HG03039 (cell line): ENCODE results near the gene EXOC6B.

Source experiments
- ATAC-seq: cut with Tn5 transposase; IDR thresholded peaks from one replicate; pipeline ENCODE4 v1.9.1; 2021; ENCODE audit warnings: mild to moderate bottlenecking, moderate library complexity; ENCODE audit not compliant: unreplicated experiment

Gene EXOC6B

DNA sequence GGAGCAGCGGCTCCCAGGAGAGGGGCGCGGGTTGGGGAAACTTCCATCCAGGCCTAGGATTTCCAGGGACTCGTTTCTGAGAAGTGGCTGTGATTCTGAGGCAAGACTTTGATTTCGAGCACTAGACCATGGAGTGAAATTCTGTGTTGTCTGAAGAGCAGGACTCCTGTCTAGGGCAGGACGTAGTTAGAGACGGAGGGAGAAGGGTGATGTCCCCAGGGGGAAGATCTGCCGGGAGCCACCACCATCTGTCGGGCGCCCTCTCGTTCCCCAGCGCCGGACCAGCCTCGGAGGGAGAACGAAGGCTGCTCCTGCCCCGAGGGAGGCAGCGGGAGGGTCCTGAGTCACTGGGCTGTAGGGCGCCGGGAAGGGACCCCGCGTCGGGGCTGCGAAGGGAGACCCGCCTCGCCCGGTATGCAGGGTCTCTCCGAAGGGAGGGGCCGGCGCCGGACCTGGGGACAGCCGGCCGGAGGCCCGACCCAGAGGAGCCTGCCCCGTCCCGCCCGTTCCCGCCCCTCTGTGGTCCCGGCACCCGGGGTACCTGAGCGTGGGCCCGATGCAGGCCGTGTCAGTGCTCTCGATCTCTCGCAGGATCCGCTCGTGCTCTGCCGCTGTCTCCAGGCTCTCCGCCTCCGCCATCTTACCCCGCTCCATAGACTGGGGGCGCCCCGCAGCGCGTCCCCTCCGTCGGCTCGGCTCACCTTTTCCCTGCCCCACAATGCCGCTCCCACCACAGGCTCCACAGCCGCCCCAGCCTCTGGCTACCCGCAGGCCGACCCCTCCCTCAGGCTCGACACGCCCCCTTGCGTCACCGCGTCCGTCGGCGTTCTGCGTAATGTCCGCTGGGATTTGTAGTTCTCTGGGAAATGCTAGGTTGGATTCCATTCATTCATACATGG lies at the start of gene EXOC6B:
TSS of gene EXOC6B (minus strand) at position 777 of the 899 bp plus-strand sequence.
- ATAC-seq = peak; percentile 96

DNA sequence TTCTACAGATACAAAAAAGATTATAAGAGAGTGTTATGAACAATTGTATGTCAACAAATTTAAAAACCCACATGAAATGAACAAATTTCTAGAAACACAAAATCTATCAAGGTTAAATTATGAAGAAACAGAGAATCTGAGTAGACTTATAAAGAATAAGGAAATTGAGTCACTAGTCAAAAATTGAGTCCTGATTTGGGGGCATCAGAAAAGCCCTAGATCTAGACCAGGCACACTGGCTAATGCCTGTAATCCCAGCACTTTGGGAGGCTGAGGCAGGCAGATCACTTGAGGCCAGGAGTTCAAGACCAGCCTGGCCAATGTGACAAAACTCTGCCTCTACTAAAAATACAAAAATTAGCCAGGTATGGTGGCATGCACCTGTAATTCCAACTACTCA lies 46.0 kb upstream of the EXOC6B start:
- ATAC-seq = no peak

DNA sequence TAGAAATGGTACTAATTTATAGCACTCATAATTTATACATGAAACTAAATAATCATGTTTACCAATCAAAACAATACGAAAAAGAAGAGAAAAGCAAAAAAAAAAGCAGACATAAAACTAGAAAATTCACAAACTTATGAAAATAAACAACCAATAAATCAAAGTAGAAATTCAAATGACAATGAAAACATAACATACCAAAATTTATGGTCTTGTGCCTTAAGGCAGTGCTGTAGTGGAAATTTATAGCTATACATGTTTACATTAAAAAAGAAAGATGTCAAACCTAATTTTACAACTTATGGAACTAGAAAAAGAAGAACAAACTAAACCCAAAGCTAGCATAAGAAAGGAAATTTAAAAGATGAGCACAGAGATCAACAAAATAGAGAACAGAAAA lies 45.2 kb upstream of the EXOC6B start:
- ATAC-seq = no peak

DNA sequence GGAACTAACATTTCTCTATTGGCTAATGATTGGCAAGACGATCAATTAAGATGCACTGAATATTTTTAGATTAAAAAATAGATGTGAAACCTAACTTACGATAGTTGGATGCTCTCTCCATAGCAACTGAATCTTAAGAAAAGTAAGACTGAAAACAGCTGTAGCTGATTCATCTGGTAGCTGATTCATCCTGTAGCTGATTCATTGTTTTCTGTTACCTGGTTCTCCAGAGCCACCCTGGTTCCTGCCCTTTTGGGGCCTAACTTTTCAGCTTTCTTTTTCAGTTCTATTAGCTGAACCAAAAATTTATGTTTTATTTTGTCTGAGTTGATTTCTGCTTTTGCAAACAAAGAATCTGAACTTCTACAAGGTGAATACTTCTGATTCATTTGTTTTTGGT lies 38.7 kb upstream of the EXOC6B start:
- peak; percentile 59 for ATAC-seq

DNA sequence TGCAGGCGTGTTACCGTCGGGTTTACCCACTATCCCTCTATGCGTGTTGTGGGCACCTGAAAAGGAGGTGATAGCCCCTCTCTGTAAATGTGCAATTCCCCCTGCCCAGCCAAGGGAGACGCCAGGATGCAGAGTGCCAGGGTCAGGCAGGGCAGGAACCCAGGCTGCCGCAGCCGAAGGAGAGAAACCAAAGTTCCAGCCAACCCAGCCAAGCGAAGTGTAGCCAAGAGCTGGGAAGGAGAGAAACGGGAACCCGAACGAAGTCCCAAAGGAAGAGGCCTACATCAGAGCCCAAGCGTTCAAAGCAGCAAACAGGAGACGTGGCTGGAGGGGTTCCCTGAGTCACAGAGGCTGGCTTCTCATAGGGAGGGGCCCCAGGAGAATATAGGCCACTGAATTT lies 37.2 kb upstream of the EXOC6B start:
- no peak for ATAC-seq

DNA sequence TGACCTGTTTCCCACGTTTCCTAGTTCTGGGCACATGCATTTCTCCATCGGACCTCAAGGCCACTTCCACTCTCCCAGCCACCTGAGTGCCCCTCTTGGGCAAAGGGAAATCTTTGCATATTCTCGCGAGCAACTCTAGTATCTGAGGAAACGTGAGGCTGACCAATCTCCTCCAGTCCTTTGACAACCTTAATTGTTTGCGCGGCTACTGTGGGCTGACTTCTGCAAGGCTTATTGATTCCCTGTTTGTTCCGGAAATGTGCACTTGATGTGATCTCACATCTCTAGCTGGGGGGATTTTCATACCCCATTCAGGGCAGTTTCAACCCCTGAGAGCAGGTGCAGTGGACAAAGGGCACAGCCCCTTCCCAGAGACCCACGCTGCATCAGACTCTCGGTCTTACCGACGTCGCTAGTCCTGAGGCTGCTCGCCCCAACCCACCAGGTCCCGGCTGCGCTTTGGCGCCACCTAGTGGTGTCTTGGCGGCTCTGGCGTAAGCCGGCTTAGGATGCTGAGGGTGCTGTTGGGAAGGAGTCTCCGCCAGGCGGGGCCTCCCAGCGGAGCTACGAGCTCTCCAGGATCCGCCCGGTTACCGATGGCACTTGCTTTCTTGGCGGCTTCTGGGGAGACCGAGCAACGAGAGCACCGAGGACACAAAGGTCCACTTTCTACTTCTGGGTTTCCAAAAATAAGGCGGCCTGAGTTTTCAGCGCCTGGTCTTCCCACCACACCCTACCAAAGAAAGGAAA lies 36.6 kb upstream of the EXOC6B start:
- peak; percentile 93 for ATAC-seq

DNA sequence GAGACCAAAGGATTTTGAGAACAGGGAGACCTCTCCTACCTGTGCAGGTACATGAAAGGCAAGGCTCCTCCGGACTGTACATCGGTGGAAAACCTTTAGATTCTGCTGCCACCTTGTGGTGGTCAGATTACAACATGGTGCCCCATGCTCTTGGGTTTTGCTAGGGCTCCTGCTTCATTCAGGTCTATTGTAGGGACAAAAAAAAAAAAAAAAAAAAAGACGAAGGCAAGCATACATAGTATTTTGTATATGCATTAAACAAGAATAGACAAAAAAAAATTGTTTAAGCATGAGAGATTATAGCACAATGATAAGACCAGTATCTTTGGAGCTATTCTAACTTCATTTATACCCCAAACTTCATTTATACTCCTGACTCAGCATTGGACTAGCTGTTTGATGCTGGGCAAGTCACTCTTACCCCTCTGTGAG lies 34.0 kb upstream of the EXOC6B start:
- peak; percentile 50 for ATAC-seq

DNA sequence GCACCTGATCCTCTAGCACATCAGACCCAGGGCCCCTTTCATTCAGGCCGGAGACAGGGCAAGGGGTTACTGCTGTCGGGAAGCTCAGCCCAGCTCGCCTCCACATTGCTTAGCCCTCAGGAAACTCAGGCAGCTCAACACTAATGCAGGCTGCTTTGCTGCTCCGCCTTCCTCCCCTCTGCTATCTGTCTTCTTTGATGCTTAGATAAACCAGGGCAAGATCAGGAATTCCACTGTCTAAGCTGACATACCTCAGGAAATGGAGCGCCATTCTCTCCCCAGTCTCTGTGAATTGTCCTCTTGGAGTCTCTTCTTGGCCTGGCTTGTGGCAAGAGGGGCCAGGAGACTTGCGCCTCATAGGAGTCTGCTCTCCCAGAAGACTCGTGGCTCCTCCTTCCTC lies 25.5 kb upstream of the EXOC6B start:
- no peak for ATAC-seq

DNA sequence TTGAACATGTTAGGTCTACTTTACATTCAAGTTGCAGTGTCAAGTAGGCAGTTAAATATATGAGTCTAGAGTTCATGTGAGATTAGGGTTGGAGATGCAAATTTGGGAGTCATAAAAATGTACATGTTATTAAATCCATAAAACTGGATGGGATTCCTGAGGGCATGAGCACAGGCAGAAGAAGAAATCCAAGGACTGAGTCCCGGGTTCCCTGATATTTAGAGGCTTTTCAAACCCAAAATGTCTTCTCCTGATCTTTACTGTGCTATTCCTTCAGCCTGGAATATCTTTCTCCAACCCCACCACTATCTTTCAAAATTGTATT lies 23.3 kb upstream of the EXOC6B start:
- ATAC-seq = no peak

DNA sequence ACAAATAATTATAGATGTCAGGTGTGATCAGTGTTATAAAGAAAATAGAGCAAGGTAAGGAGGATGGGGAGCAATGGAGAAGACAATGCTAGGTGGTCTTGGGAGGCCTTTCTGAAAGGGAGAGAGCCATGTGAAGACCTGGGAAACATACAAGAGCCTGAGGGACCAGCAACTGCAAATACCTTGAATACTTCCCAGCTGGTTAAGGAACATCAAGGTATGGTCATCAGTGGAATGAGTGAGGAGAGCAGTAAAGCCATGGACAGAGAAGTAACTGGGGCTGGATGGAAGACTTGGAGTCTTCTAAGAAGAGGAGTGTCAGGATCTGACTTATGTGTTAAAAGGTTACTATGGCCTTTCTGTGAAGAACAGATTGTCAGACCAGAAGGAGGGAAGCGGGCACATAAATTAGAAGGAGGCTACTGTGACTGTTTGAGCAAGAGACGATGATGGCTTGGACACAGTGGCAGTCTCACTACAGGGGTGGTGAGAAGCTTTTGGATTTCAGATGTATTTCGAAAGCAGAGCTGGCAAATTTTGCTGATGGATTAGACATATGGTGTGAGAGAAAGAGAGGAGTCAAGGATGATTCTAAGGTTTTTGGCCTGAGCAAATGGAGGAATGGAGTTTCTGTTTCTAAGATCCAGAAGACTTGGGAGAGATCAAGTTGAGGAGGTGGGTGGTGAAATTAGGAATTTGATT lies 22.8 kb upstream of the EXOC6B start:
- ATAC-seq = no peak

DNA sequence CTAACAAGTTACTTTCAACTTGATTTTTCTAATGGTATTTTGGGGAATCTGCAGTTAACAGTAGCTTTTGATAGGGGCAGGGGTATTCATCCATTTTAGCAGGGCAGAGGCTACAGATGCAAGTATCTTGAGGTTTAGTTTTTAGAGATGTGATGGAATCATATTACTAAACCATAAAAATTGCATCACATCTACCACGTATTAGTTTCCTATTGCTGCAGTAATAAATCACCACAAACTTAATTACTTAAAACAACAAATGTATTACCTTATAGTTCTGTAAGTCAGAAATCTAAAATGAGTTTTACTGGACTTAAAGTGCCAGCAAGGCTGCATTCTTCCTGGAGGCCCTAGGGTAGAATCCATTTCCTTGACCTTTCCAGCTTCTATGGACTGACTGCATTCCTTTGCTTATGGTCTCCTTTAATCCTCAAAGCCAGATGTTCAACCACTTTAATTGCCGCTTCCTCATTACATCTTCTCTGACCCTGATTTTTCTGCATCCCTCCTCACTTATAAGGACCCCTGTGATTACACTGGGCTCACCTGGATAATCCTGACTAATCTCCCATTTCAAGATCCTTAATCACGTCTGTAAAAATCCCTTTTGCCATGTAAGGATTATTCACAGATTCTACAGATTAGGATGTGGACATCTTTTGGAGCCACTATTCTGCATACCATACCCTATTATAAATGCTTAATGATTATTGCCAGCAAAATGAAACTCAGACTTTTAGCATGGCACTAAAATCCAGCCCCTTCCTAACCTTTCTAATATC lies 21.9 kb upstream of the EXOC6B start:
- ATAC-seq = no peak

DNA sequence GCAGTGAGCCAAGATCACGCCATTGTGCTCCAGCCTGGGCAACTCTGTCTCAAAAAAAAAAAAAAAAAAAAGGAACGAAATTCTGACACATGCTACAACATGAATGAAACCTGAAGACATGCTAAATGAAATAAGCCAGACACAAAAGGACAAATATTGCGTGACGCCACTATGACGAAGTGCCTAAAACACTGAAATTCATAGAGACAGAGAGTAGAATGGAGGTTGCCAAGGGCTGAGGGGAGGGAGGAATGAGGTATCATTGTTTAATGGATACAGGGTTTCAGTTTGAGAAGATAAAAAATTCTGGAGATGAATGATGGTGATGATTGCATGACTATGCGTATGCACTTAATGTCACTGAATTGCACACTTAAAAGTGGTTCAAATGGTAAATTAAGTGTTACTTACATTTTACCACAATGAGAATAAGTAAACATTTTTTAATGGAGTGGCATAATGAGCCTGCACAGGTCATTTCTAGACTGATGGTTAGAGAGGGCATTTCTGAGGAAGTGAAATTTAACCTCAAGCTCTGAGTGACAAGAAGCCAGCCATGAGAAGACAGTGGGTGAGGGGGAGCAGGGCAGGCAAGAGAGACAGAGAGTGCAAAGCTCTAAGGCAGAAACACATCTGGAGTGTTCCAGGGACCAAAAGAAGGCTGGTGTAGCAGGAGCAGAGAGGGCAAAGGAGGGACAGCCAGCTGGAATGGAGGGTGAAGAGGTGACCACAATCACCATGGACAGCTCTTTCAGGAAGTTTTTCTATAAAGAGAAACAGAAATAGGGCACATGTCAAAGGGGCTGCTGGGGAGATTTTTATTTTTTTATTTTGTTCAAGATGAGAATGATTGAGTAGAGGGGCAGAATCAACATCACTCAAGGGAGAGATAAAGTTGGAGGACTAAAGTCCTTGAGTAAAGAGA lies 20.6 kb upstream of the EXOC6B start:
- ATAC-seq = peak; percentile 81

DNA sequence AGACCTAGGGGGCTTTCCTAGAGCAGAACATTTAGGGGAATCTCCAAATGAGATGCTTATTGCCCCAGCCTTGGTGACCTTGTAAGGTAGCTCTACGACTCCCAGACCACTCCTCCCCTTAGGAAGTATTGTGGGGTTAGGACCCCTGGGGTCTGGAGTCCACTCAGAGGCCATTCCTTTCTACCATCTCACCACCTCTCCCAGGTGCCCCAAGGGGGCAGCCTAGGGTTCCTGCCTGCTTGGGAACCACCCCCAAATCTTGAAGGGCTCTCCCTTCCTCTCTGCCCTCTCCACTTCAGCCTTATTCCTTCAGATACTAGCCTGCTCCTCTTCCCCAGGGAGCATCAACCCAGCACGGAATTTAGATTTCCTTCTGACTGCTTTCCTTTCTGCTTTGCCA lies 17.5 kb upstream of the EXOC6B start:
- no peak for ATAC-seq

DNA sequence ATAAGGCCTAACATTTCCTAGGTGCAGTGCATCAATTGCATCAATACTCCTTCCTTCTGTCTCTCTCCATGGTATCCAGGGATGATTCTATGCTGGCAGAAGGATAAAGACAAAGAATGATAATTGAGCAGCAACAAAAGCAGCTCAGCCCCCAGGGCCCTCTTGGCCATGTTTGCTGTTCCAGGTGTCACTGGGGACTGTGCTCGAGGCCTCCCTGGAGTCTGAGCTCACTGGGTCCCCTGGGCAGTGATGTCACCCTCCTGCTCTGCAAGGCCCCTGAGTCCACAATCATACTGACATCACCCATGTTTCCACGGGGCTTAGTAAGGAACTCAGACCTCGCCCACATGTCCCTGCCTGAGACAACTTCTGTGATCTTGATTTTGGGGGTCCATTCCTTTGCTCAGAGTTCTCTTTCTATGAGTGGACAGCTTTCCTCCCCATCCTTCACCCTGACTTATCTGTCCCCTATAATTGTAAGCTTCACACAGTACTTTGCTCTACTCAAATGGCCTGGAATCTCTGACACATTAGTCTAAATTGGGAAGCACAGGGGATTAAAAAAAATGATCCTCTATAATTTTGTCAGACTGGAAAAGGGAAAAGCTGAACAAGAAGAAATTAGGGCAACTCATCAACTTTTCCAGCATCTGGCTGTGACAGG lies 15.8 kb upstream of the EXOC6B start:
- ATAC-seq = no peak

DNA sequence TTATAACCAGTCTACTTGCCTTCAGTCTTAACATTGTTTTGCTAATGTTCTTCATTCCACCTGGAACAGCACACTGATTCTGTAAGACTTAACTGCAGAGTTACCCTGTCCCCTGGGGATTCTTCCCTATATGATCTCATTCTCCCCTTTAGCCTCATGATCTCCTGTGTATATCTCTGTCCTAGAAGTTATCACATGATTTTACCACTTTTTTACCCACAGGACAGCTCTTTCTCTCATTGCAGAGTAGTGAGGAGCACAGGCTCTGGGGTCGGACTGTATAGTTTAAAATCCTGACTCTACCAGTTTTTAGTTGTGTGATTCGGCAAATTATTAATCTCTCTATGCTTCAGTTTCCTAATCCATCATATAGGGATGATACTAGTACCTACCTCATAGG lies 14.2 kb upstream of the EXOC6B start:
- ATAC-seq = no peak

DNA sequence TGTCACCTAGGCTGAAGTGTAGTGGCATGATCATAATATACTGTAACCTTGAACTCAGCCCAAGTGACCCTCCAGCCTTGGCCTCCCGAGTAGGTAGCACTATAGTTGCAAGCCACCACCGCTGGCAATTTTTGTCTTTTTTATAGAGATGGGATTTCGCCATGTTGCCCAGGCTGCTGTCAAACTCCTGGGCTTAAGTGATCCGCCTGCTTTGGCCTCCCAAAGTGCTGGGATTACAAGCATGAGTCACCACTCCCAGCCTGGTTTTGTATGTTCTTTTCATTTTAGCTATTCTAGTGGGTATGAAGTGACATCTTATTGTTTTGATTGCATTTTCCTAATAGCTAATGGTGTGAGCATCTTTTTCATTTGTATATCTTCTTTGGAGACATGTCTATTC lies 11.3 kb upstream of the EXOC6B start:
- no peak for ATAC-seq

DNA sequence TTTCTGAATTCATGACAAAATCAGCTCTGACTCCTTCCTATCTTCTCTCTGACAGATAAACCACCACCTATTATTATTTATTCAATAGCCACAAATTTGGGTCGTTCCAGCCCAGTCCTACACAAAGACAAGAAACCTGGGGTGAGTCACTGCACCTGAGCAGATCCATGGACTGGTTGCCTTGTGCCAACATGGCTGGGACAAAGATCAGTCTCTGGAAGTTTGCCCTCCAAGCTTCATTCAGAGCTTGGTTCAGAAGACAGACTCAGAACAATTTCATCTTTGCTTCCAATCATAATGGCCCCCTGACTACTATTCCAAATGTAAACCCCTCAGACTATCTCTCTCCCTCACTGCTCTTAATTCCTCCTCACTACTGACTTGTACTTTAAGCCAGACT lies 9.6 kb upstream of the EXOC6B start:
- no peak for ATAC-seq

DNA sequence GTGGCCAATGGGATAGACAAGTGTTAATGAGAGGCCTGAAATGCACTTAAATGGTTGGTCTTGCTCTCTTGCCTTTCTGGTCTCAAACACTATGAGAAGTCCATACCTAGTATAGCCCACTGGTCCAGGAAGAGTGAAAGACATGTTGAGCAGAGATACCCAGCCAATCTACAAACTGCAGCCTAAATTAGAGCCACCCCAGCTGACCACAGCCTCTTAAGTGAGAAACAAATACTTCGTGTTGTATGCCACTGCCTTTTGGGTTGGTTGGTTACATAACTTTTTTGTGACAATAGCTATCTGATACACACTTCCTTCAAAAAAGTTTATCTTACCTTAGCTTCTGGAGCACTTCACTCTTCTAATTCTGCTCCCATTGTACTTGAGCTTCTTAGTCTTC lies 8.8 kb upstream of the EXOC6B start:
- no peak for ATAC-seq

DNA sequence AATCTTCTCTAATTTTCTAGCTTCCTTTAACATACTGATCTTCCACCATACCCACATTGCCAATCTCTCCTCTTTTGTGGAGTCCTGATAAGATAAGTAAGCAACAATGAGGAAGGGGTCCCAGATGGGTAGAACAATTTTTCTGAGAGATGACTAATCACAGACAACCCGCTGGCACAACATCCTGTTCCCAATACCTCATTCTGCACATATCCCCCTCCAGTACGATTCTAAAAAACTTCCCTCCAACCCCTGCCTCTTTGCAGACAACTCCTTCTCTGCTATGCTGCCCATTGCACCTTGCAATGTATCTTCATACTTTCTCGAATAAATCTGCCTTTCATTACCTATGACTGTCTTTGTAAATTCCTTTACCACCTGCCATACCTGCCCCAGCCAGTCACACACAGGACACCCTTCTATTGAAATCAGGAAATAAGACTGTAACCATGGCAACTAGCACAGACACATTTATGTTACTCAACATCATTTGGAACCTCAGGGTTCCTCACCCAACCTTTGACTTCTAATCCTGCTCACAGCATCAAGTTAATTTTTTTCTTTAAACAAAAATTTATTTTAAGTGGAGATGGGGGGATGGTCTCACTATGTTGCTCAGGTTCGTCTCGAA lies 7.4 kb upstream of the EXOC6B start:
- no peak for ATAC-seq
